Mammary epithelial cell (primary cell): Measurements from ENCODE around the gene SFXN1.

Experiments used
- CTCF ChIP-seq, 2 donors: IDR thresholded peaks in 1 of 2; conservative IDR thresholded peaks in 1 of 2; 2 replicates each; pipeline ENCODE4 v1.5.1; 2011 to 2012; ENCODE audit warnings: inconsistent platforms in 2 of 2, low read length in 2 of 2, mild to moderate bottlenecking in 2 of 2, control low read depth in 1 of 2, low read depth in 1 of 2; ENCODE audit not compliant: insufficient read depth in 1 of 2; ENCODE audit errors: extremely low read depth in 1 of 2
- EZH2 ChIP-seq: IDR thresholded peaks from 2 replicates; pipeline ENCODE4 v1.6.1; 2012; ENCODE audit warnings: low read length, inconsistent platforms, borderline replicate concordance

- TF ChIP-seq CTCF (conservative IDR thresholded peaks at IDR 0.05 in 1 of 2, IDR thresholded peaks at IDR 0.05 in 1 of 2; ENCODE audit: extremely low read depth in 1 of 2, insufficient read depth in 1 of 2, low read depth in 1 of 2, low read length in 2 of 2) (no peak), EZH2 (no peak)
Measured at GRCh38 chr5:175452166-175452565, 26.2 kb upstream of the SFXN1 start.
